Adrenal gland (tissue), 5 donors: ENCODE results near the gene PTCSC3.

Source experiments
- CTCF ChIP-seq, 6 experiments: fragments of 450-650 bp in 4 of 6; fragments of 200-600 bp in 2 of 6; sonication (generic) in 1 of 6; IDR thresholded peaks; 1 replicate in 5 of 6; 2 replicates in 1 of 6; pipeline versions ENCODE4 v1.5.1 to v1.8.0; 2016 to 2021; ENCODE audit warnings: antibody characterized with exemption in 6 of 6, mild to moderate bottlenecking in 2 of 6, moderate library complexity in 1 of 6
- POLR2A ChIP-seq, 2 donors: fragments of 450-650 bp; IDR thresholded peaks; one replicate each; pipeline ENCODE4 v1.6.1; 2017; ENCODE audit warnings: antibody characterized with exemption in 2 of 2, mild to moderate bottlenecking in 2 of 2, moderate library complexity in 1 of 2
- donor health status: DM: no; HTN: no; CAD: no.

GRCh38 chr14:36162267-36162666, 14.3 kb downstream of the PTCSC3 start:
- no peak for TF ChIP-seq POLR2A (IDR thresholded peaks at IDR 0.05)
- no peak for TF ChIP-seq CTCF (IDR thresholded peaks at IDR 0.05)
